H1 (cell line): Measurements from ENCODE around the gene FNIP2. TPM values are rescaled to one million over a fixed set of nuclear protein-coding genes. Genes with fewer than 3 reads are reported as not detected.

Experiments
- CTCF ChIA-PET: fragments of 300-600 bp; sonication (Branson Sonifier 250); formaldehyde crosslinking; loops from one replicate; lab custom pipeline; 2021; ENCODE audit not compliant: partially characterized antibody; lab: Charles Lee
- POLR2A ChIA-PET: fragments of 300-600 bp; sonication (Branson Sonifier 250); formaldehyde crosslinking; loops from one replicate; lab custom pipeline; 2021; ENCODE audit warnings: inconsistent platforms; ENCODE audit not compliant: partially characterized antibody; lab: Charles Lee
- DNase-seq, 2 experiments: peaks; one replicate each; pipeline versions ENCODE4 v3.0.0 to v3.0.0-alpha.2; 2010 to 2022; ENCODE audit warnings: low spot score in 2 of 2, low read depth in 1 of 2, mixed read lengths in 1 of 2
- FAIRE-seq: peaks from 2 replicates; lab custom pipeline; 2011; peaks lifted over from hg19 to GRCh38; lab: Jason Lieb, UNC
- H2AFZ ChIP-seq: 2 replicates; pipeline ENCODE4 v1.8.1; 2012; ENCODE audit warnings: low read length, inconsistent platforms
- H2AK5ac ChIP-seq: 2 replicates; pipeline ENCODE4 v1.6.1; 2013; ENCODE audit warnings: low read depth, low read length
- H2BK120ac ChIP-seq: replicated peaks from 2 replicates; pipeline ENCODE3; 2013; ENCODE audit warnings: low read depth, low read length, inconsistent platforms
- H2BK12ac ChIP-seq: 2 replicates; pipeline ENCODE4 v1.6.1; 2013; ENCODE audit warnings: low read depth, low read length
- H2BK15ac ChIP-seq: 2 replicates; pipeline ENCODE4 v1.6.1; 2013; ENCODE audit warnings: low read length
- H2BK20ac ChIP-seq: 2 replicates; pipeline ENCODE4 v1.6.1; 2013; ENCODE audit warnings: low read length
- H2BK5ac ChIP-seq: 2 replicates; pipeline ENCODE4 v1.6.1; 2013; ENCODE audit warnings: low read depth, low read length
- H3K14ac ChIP-seq: 2 replicates; pipeline ENCODE4 v1.6.1; 2013; ENCODE audit warnings: inconsistent platforms; ENCODE audit not compliant: insufficient read length
- H3K18ac ChIP-seq: 2 replicates; pipeline ENCODE4 v1.6.1; 2013; ENCODE audit warnings: low read length; ENCODE audit errors: extremely low read depth
- H3K23ac ChIP-seq: 2 replicates; pipeline ENCODE4 v1.6.1; 2013; ENCODE audit warnings: inconsistent platforms; ENCODE audit not compliant: insufficient read length
- H3K23me2 ChIP-seq: 2 replicates; pipeline ENCODE4 v1.6.1; 2013; ENCODE audit warnings: low read depth, low read length
- H3K27ac ChIP-seq: 2 replicates; pipeline ENCODE4 v1.6.1; 2011; ENCODE audit warnings: low read depth, low read length, inconsistent platforms
- H3K27me3 ChIP-seq, 4 experiments: replicated peaks in 1 of 4; 1 replicate in 1 of 4; 2 replicates in 3 of 4; pipeline versions ENCODE4 v1.6.1 to v1.8.1; 2011 to 2013; ENCODE audit warnings: low read length in 3 of 4, mild to moderate bottlenecking in 3 of 4, inconsistent platforms in 2 of 4, mixed read lengths in 2 of 4, moderate library complexity in 1 of 4; ENCODE audit not compliant: control insufficient read depth in 3 of 4, insufficient read depth in 3 of 4; ENCODE audit errors: extremely low read depth in 1 of 4
- H3K36me3 ChIP-seq, 4 experiments: 2 replicates each; pipeline versions ENCODE4 v1.6.1 to v1.8.1; 2011 to 2013; ENCODE audit warnings: mild to moderate bottlenecking in 4 of 4, low read length in 3 of 4, moderate library complexity in 2 of 4, control low read depth in 1 of 4, inconsistent platforms in 1 of 4; ENCODE audit not compliant: insufficient read depth in 4 of 4, control insufficient read depth in 2 of 4
- H3K4ac ChIP-seq: replicated peaks from 2 replicates; pipeline ENCODE3; 2013; ENCODE audit warnings: low read length, low read depth, mixed read lengths, inconsistent platforms; ENCODE audit not compliant: insufficient read length
- H3K4me1 ChIP-seq, 4 experiments: replicated peaks in 1 of 4; 1 replicate in 1 of 4; 2 replicates in 3 of 4; pipeline versions ENCODE4 v1.6.1 to v1.8.1; 2011 to 2013; ENCODE audit warnings: low read length in 3 of 4, inconsistent platforms in 2 of 4, mixed read lengths in 1 of 4; ENCODE audit not compliant: insufficient read depth in 4 of 4, control insufficient read depth in 3 of 4
- H3K4me2 ChIP-seq, 2 experiments: 2 replicates each; pipeline versions ENCODE4 v1.6.1 to v1.8.1; 2011 to 2013; ENCODE audit warnings: low read depth in 2 of 2, low read length in 2 of 2, control low read depth in 1 of 2, inconsistent platforms in 1 of 2, mild to moderate bottlenecking in 1 of 2; ENCODE audit not compliant: insufficient read depth in 1 of 2
- H3K4me3 ChIP-seq, 4 experiments: fragments of 200-600, 300-600 bp in 1 of 4; sonication (generic), shearing (Covaris generic), sonication (Bioruptor Twin) in 1 of 4; 2 replicates each; pipeline versions ENCODE4 v1.5.1 to v1.8.1; 2011 to 2016; ENCODE audit warnings: low read length in 4 of 4, low read depth in 3 of 4, control low read depth in 2 of 4, inconsistent platforms in 2 of 4, mild to moderate bottlenecking in 2 of 4, mixed read lengths in 1 of 4, moderate library complexity in 1 of 4; ENCODE audit not compliant: insufficient read depth in 2 of 4; ENCODE audit errors: extremely low read depth in 1 of 4
- H3K56ac ChIP-seq: replicated peaks from 2 replicates; pipeline ENCODE3; 2013; ENCODE audit warnings: low read depth, mild to moderate bottlenecking, mixed read lengths, low read length, inconsistent platforms; ENCODE audit not compliant: insufficient read length
- H3K79me1 ChIP-seq: 2 replicates; pipeline ENCODE4 v1.6.1; 2013; ENCODE audit warnings: low read depth, low read length, control low read depth
- H3K79me2 ChIP-seq, 2 experiments: 2 replicates each; pipeline versions ENCODE4 v1.6.1 to v1.8.1; 2012 to 2013; ENCODE audit warnings: low read length in 2 of 2, mild to moderate bottlenecking in 2 of 2, inconsistent platforms in 1 of 2; ENCODE audit not compliant: insufficient read depth in 2 of 2, control insufficient read depth in 1 of 2
- H3K9ac ChIP-seq, 4 experiments: replicated peaks in 1 of 4; 1 replicate in 1 of 4; 2 replicates in 3 of 4; pipeline versions ENCODE4 v1.6.1 to v1.8.1; 2011 to 2013; ENCODE audit warnings: low read depth in 3 of 4, low read length in 3 of 4, control low read depth in 2 of 4, mild to moderate bottlenecking in 2 of 4, moderate library complexity in 2 of 4, inconsistent platforms in 1 of 4; ENCODE audit errors: extremely low read depth in 1 of 4
- H3K9me3 ChIP-seq, 2 experiments: 2 replicates each; pipeline versions ENCODE4 v1.6.1 to v1.8.1; 2012 to 2013; ENCODE audit warnings: mild to moderate bottlenecking in 2 of 2, moderate library complexity in 2 of 2, control low read depth in 1 of 2, inconsistent platforms in 1 of 2, low read depth in 1 of 2, low read length in 1 of 2, mixed read lengths in 1 of 2; ENCODE audit not compliant: insufficient read depth in 2 of 2
- H4K20me1 ChIP-seq, 2 experiments: replicated peaks in 1 of 2; 2 replicates each; pipeline versions ENCODE3 to v1.8.1; 2011 to 2013; ENCODE audit warnings: inconsistent platforms in 2 of 2, low read length in 2 of 2, mild to moderate bottlenecking in 1 of 2; ENCODE audit not compliant: insufficient read depth in 2 of 2, control insufficient read depth in 1 of 2
- H4K5ac ChIP-seq: 2 replicates; pipeline ENCODE4 v1.6.1; 2013; ENCODE audit warnings: low read length, low read depth, mixed read lengths, inconsistent platforms; ENCODE audit not compliant: insufficient read length
- H4K8ac ChIP-seq: 2 replicates; pipeline ENCODE4 v1.8.0; 2013; ENCODE audit warnings: mild to moderate bottlenecking, moderate library complexity, low read length, inconsistent platforms; ENCODE audit not compliant: insufficient read depth; ENCODE audit errors: extremely low read depth
- H4K91ac ChIP-seq: replicated peaks from 2 replicates; pipeline ENCODE3; 2013; ENCODE audit warnings: low read length, mixed read lengths, inconsistent platforms; ENCODE audit not compliant: insufficient read length
- JUN ChIP-seq: IDR thresholded peaks from 2 replicates; pipeline ENCODE4 v1.6.1; 2011; ENCODE audit warnings: low read depth, mild to moderate bottlenecking, improper control_type of control experiment, low read length
- JUND ChIP-seq: IDR thresholded peaks from 2 replicates; pipeline ENCODE4 v1.6.1; 2011; ENCODE audit warnings: mild to moderate bottlenecking, improper control_type of control experiment, low read length
- KDM4A ChIP-seq: IDR thresholded peaks from one replicate; pipeline ENCODE4 v1.7.1; 2012; ENCODE audit warnings: low read depth, mild to moderate bottlenecking, moderate library complexity, low read length, inconsistent platforms; ENCODE audit not compliant: severe bottlenecking
- RAD21 ChIP-seq, 2 experiments: IDR thresholded peaks in 1 of 2; conservative IDR thresholded peaks in 1 of 2; 2 replicates each; pipeline ENCODE4 v1.6.1; 2011; ENCODE audit warnings: low read depth in 2 of 2, low read length in 2 of 2, improper control_type of control experiment in 1 of 2, inconsistent platforms in 1 of 2, mild to moderate bottlenecking in 1 of 2, moderate library complexity in 1 of 2
- WGBS, 2 experiments: shearing (Covaris generic) in 1 of 2; methylation state at CpG; one replicate each; pipeline versions ENCODE4 v1.1.6 to v1.1.7; 2013 to 2015; ENCODE audit warnings: low lambda C conversion rate in 2 of 2, mixed read lengths in 2 of 2, inconsistent platforms in 1 of 2, low coverage in 1 of 2, missing lambda C conversion rate in 1 of 2; ENCODE audit not compliant: insufficient replicate concordance in 2 of 2, insufficient coverage in 1 of 2, insufficient read length in 1 of 2; ENCODE audit errors: extremely low coverage in 1 of 2, missing lambda C conversion rate in 1 of 2; 5-methylcytosine and 5-hydroxymethylcytosine counted together
- polyA plus RNA-seq, 7 experiments: library from polyadenylated mRNA; depleted of rRNA in 3 of 7; stranded (reverse) in 5 of 7; unstranded in 2 of 7; fragments of >200 nt in 5 of 7; fragments of 200-250 nt in 2 of 7; gene quantifications; 1 replicate in 5 of 7; 2 replicates in 1 of 7; 4 replicates in 1 of 7; pipeline versions ENCODE4 v1.2.1 to v1.2.3, GENCODE V29; 2011 to 2013; ENCODE audit warnings: missing spikeins in 2 of 7, mixed read lengths in 2 of 7
- total RNA-seq: library from RNA; stranded (reverse); fragmentation: NEBNext Ultra II Directional; extraction: Animal tissue kit (Norgen Biotek cat#: 25700); gene quantifications from 2 replicates; pipeline ENCODE4 v1.2.1, GENCODE V29; 2021

FNIP2 gene
- total and polyA plus RNA-seq, 2 of the 8 experiments (the other 6 are each of a cell fraction or from before 2014, with no cell fraction given), result 4.0 to 13.0 TPM

- no peaks in the 10 kb centered on the region for H3K23me2 ChIP-seq
- H2AK5ac ChIP-seq, result no peak overlapping the region
- no peak overlapping the region for H3K14ac ChIP-seq
- H4K8ac ChIP-seq, result no peak overlapping the region
- no peak overlapping the region for H2BK12ac ChIP-seq
- 90% methylated on average over 2 of the region's 2 CpGs; no CpG with 5 or more reads in 1 of the 2 experiments for WGBS, 2 experiments
- no peak overlapping the region for H3K18ac ChIP-seq
- peaks cover 0 to 1% (median 0%) of the 10 kb centered on the region in 4 experiments; a peak in 1 of 7 replicates for H3K27me3 ChIP-seq
- ChIA-PET CTCF (no interaction called here), POLR2A (no interaction called here)
- no peak overlapping the region for H4K91ac ChIP-seq
- H4K20me1 ChIP-seq, result no peaks in the 10 kb centered on the region
- no peak overlapping the region for H2BK5ac ChIP-seq
- H3K9me3 ChIP-seq, result no peaks in the 10 kb centered on the region
- no peaks in the 10 kb centered on the region for H3K79me1 ChIP-seq
- no peak overlapping the region for H3K4ac ChIP-seq
- H3K56ac ChIP-seq, result no peak overlapping the region
- no peak overlapping the region for H3K23ac ChIP-seq
- H3K27ac ChIP-seq, result no peak overlapping the region
- no peaks in the 10 kb centered on the region for H3K79me2 ChIP-seq
- FAIRE-seq, result no peak
- no peak overlapping the region for H3K9ac ChIP-seq
- H2AFZ ChIP-seq, result no peak overlapping the region
- H2BK120ac ChIP-seq, result no peak overlapping the region
- DNase-seq, result no peak
- H4K5ac ChIP-seq, result no peak overlapping the region
- H3K4me2 ChIP-seq, result no peak overlapping the region
- H2BK20ac ChIP-seq, result no peak overlapping the region
- no peak overlapping the region for H3K4me3 ChIP-seq
- no peak for TF ChIP-seq JUN
- TF ChIP-seq KDM4A, result no peak
- TF ChIP-seq JUND, result no peak
- TF ChIP-seq RAD21 (IDR thresholded peaks at IDR 0.05 in 1 of 2, conservative IDR thresholded peaks at IDR 0.05 in 1 of 2; ENCODE audit: low read depth in 2 of 2, low read length in 2 of 2), result no peak
- H2BK15ac ChIP-seq, result no peak overlapping the region
- H3K4me1 ChIP-seq, result peaks cover 0 to 5% (median 1%) of the 10 kb centered on the region in 4 experiments; a peak in 1 of 7 replicates
- no peaks in the 10 kb centered on the region for H3K36me3 ChIP-seq
Observed at GRCh38 chr4:158912390-158912789, 143.6 kb downstream of the FNIP2 start.
